DND-41 (cell line): Measurements from ENCODE around the gene SMCR8.

Source experiments
- ATAC-seq: fragments of 200-7000 bp; cut with Tn5 transposase; 3 replicates; pipeline ENCODE4 v1.9.1; 2021; ENCODE audit warnings: low read depth; ENCODE audit not compliant: insufficient read depth
- DNase-seq: peaks from one replicate; pipeline ENCODE4 v3.0.0-alpha.2; 2020
- H2AFZ ChIP-seq: 2 replicates; pipeline ENCODE4 v1.6.0; 2012; ENCODE audit warnings: low read depth, low read length
- H3K27ac ChIP-seq: 2 replicates; pipeline ENCODE4 v1.5.1; 2012; ENCODE audit warnings: low read length, inconsistent platforms
- H3K27me3 ChIP-seq: fragments of 200-600 bp; sonication (generic); 2 replicates; pipeline ENCODE4 v1.6.0; 2012; ENCODE audit warnings: low read length, mild to moderate bottlenecking, inconsistent platforms; ENCODE audit not compliant: insufficient read depth, poor library complexity
- H3K36me3 ChIP-seq: 2 replicates; pipeline ENCODE4 v1.5.1; 2012; ENCODE audit warnings: low read length, inconsistent platforms; ENCODE audit not compliant: insufficient read depth
- H3K4me1 ChIP-seq: 2 replicates; pipeline ENCODE4 v1.5.1; 2012; ENCODE audit warnings: mild to moderate bottlenecking, low read length; ENCODE audit not compliant: insufficient read depth
- H3K4me2 ChIP-seq: 2 replicates; pipeline ENCODE4 v1.6.0; 2012; ENCODE audit warnings: mild to moderate bottlenecking, moderate library complexity, low read length, inconsistent platforms; ENCODE audit not compliant: insufficient read depth
- H3K4me3 ChIP-seq, 2 experiments: fragments of 200-600 bp in 1 of 2; shearing (Covaris generic) in 1 of 2; 2 replicates each; pipeline ENCODE4 v1.5.1; 2012 to 2016; ENCODE audit warnings: inconsistent platforms in 2 of 2, low read length in 2 of 2, mild to moderate bottlenecking in 2 of 2, low read depth in 1 of 2, moderate library complexity in 1 of 2
- H3K79me2 ChIP-seq: 2 replicates; pipeline ENCODE4 v1.6.0; 2012; ENCODE audit warnings: low read length, inconsistent platforms; ENCODE audit not compliant: insufficient read depth
- H3K9ac ChIP-seq: 2 replicates; pipeline ENCODE4 v1.6.0; 2012; ENCODE audit warnings: low read depth, mild to moderate bottlenecking, inconsistent platforms, low read length, moderate library complexity
- H3K9me3 ChIP-seq: 2 replicates; pipeline ENCODE4 v1.5.1; 2012; ENCODE audit warnings: low read length, moderate library complexity, mild to moderate bottlenecking, inconsistent platforms; ENCODE audit not compliant: insufficient read depth, severe bottlenecking
- H4K20me1 ChIP-seq: 2 replicates; pipeline ENCODE4 v1.6.0; 2012; ENCODE audit warnings: low read length; ENCODE audit not compliant: insufficient read depth
- CTCF ChIP-seq: IDR thresholded peaks from 2 replicates; pipeline ENCODE4 v1.5.1; 2012; ENCODE audit warnings: borderline replicate concordance, low read length, moderate library complexity, mild to moderate bottlenecking; ENCODE audit not compliant: poor library complexity, severe bottlenecking; ENCODE audit errors: extremely low read depth
- EZH2 ChIP-seq: IDR thresholded peaks from 3 replicates; pipeline ENCODE4 v1.6.1; 2012; ENCODE audit warnings: borderline replicate concordance, low read depth, mild to moderate bottlenecking, moderate library complexity, low read length, inconsistent platforms; ENCODE audit not compliant: severe bottlenecking

The SMCR8 gene

GRCh38 chr17:18270046-18270931 lies 44.8 kb upstream of the SMCR8 start:
- H3K9me3 ChIP-seq: no peaks in the 10 kb centered on the region
- no peak for DNase-seq
- H3K9ac ChIP-seq: no peak overlapping the region
- H3K27ac ChIP-seq: no peak overlapping the region
- peaks cover 48% of the 10 kb centered on the region for H3K36me3 ChIP-seq
- H2AFZ ChIP-seq: no peak overlapping the region
- H3K27me3 ChIP-seq: no peaks in the 10 kb centered on the region
- no peak overlapping the region for H3K4me3 ChIP-seq
- no peaks in the 10 kb centered on the region for H3K4me1 ChIP-seq
- no peak overlapping the region for H3K4me2 ChIP-seq
- no peaks in the 10 kb centered on the region for H3K79me2 ChIP-seq
- no peak for ATAC-seq
- TF ChIP-seq EZH2: no peak
- TF ChIP-seq CTCF: no peak
- peaks cover 17% of the 10 kb centered on the region; the same call in 1 of the 2 replicates for H4K20me1 ChIP-seq

- no peak for TF ChIP-seq EZH2
- no peak for TF ChIP-seq CTCF
These were observed 38.0 kb upstream of the SMCR8 start for GRCh38 chr17:18277076-18277475.

GRCh38 chr17:18278867-18279266 lies 36.2 kb upstream of the SMCR8 start:
- H4K20me1 ChIP-seq: peaks cover 15% of the 10 kb centered on the region; the same call in 1 of the 2 replicates

More at GRCh38 chr17:18277076-18277475, 38.0 kb upstream of the SMCR8 start:
- H3K4me3 ChIP-seq: no peak overlapping the region
- H3K27ac ChIP-seq: no peak overlapping the region
- ATAC-seq (no peak), DNase-seq (no peak)
- H3K9ac ChIP-seq: no peak overlapping the region
- H3K4me2 ChIP-seq: no peak overlapping the region
- no peaks in the 10 kb centered on the region for H3K79me2 ChIP-seq
- no peaks in the 10 kb centered on the region for H3K4me1 ChIP-seq
- no peaks in the 10 kb centered on the region for H3K9me3 ChIP-seq
- peaks cover 11% of the 10 kb centered on the region; the same call in 1 of the 2 replicates for H4K20me1 ChIP-seq
- H3K36me3 ChIP-seq: peaks cover 92% of the 10 kb centered on the region
- no peak overlapping the region for H2AFZ ChIP-seq
- H3K27me3 ChIP-seq: no peaks in the 10 kb centered on the region

More at GRCh38 chr17:18278867-18279266, 36.2 kb upstream of the SMCR8 start:
- H3K27me3 ChIP-seq: no peaks in the 10 kb centered on the region
- DNase-seq: no peak
- H3K4me2 ChIP-seq: no peak overlapping the region
- no peak for ATAC-seq
- peaks cover 93% of the 10 kb centered on the region for H3K36me3 ChIP-seq
- H3K79me2 ChIP-seq: no peaks in the 10 kb centered on the region
- H2AFZ ChIP-seq: no peak overlapping the region
- no peak for TF ChIP-seq CTCF
- TF ChIP-seq EZH2: no peak
- H3K27ac ChIP-seq: no peak overlapping the region
- no peak overlapping the region for H3K4me3 ChIP-seq
- no peaks in the 10 kb centered on the region for H3K9me3 ChIP-seq
- no peak overlapping the region for H3K9ac ChIP-seq
- H3K4me1 ChIP-seq: no peaks in the 10 kb centered on the region
